ENCODE results near the gene TMEM125.

GRCh38 chr1:43232074-43232473 is 37.7 kb upstream of the TMEM125 start:
- TF ChIP-seq, protein P1, sequence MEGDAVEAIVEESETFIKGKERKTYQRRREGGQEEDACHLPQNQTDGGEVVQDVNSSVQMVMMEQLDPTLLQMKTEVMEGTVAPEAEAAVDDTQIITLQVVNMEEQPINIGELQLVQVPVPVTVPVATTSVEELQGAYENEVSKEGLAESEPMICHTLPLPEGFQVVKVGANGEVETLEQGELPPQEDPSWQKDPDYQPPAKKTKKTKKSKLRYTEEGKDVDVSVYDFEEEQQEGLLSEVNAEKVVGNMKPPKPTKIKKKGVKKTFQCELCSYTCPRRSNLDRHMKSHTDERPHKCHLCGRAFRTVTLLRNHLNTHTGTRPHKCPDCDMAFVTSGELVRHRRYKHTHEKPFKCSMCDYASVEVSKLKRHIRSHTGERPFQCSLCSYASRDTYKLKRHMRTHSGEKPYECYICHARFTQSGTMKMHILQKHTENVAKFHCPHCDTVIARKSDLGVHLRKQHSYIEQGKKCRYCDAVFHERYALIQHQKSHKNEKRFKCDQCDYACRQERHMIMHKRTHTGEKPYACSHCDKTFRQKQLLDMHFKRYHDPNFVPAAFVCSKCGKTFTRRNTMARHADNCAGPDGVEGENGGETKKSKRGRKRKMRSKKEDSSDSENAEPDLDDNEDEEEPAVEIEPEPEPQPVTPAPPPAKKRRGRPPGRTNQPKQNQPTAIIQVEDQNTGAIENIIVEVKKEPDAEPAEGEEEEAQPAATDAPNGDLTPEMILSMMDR (IDR thresholded peaks at IDR 0.05; ENCODE audit: insufficient read depth, low read length) = no peak
- TF ChIP-seq POLR2AphosphoS5 (IDR thresholded peaks at IDR 0.05; ENCODE audit: low read depth) (no peak), GABPA (IDR thresholded peaks at IDR 0.05; ENCODE audit: low read depth) (no peak), SPI1 (IDR thresholded peaks at IDR 0.05; ENCODE audit: borderline replicate concordance, low read depth) (no peak)
